ENCODE results near the gene DIPK1A. TPM values are rescaled to one million over a fixed set of nuclear protein-coding genes. Genes with fewer than 3 reads are reported as not detected.

Gene DIPK1A
- total and polyA plus RNA-seq, 10 donors = 5.4 to 15.7 (median 9.9) TPM

DNA sequence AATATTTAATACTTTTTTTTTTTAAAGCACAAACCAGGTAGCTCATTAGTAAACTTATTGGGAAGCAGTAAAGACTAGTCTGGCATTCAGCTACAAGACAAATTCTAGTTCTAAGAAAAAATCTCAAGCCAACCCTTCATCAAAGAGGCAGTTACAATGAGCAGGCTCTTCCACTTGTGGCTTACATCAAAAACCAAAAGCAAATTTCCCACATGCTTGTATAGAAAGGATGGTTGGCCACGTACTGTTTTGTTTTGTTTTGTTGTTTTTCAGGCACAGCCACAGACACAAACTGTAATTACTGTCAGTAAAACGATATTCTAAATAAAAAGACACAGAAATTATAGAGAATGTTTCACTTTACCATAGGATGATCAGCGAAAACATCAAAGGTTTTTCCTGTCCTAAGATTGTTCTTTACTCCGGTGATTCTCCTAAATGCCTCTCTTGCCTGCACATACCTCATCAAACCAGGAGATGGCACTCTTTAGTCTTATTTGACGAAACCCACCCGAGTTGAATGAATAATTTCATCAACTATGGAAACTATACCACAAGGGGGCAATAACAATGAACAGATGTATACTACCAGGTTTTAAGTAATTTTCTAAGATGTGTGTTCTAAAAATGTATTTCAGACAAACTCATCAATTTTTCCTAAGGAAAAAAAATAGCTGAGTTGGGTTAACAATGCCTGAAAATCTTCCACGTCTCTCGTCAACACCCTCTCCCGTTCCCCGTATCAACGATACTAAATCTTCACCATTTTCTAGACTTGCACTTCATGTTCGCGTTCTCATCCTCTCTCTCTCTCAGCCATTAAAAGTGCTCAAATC is 102.5 kb downstream of the DIPK1A start:
- H3K27ac ChIP-seq = peak overlapping the region in 3 of 8 donors; percentile 1 to 31 (median 2)
- WGBS, 5 donors = 36 to 43% (median 38%) methylated on average over 13 of the region's 13 CpGs
- peaks cover 0 to 22% (median 9%) of the 10 kb centered on the region in 6 donors for H3K4me1 ChIP-seq
- no peaks in the 10 kb centered on the region for H3K36me3 ChIP-seq
- no peak for DNase-seq
- peaks cover 0 to 4% (median 0%) of the 10 kb centered on the region in 8 donors for H3K9me3 ChIP-seq
- H3K4me3 ChIP-seq = peak overlapping the region in 1 of 8 donors; percentile 30
- no peaks in the 10 kb centered on the region for H3K27me3 ChIP-seq (replicated peaks in 1 of 7)
- intact Hi-C loops (cut with DNase I; ENCODE audit: low total_unique reads) = loop anchor here (2.0 kb wide), 1 partner anchor 136 kb away; no protein-coding TSS in a partner anchor
- TF ChIP-seq POLR2A (IDR thresholded peaks at IDR 0.05) (no peak), POLR2AphosphoS5 (IDR thresholded peaks at IDR 0.05) (no peak)
- TF ChIP-seq, protein P1, sequence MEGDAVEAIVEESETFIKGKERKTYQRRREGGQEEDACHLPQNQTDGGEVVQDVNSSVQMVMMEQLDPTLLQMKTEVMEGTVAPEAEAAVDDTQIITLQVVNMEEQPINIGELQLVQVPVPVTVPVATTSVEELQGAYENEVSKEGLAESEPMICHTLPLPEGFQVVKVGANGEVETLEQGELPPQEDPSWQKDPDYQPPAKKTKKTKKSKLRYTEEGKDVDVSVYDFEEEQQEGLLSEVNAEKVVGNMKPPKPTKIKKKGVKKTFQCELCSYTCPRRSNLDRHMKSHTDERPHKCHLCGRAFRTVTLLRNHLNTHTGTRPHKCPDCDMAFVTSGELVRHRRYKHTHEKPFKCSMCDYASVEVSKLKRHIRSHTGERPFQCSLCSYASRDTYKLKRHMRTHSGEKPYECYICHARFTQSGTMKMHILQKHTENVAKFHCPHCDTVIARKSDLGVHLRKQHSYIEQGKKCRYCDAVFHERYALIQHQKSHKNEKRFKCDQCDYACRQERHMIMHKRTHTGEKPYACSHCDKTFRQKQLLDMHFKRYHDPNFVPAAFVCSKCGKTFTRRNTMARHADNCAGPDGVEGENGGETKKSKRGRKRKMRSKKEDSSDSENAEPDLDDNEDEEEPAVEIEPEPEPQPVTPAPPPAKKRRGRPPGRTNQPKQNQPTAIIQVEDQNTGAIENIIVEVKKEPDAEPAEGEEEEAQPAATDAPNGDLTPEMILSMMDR (IDR thresholded peaks at IDR 0.05 in 8 of 11, conservative IDR thresholded peaks at IDR 0.05 in 3 of 11) = peak; percentile 89 to 99 (median 96)

DNA sequence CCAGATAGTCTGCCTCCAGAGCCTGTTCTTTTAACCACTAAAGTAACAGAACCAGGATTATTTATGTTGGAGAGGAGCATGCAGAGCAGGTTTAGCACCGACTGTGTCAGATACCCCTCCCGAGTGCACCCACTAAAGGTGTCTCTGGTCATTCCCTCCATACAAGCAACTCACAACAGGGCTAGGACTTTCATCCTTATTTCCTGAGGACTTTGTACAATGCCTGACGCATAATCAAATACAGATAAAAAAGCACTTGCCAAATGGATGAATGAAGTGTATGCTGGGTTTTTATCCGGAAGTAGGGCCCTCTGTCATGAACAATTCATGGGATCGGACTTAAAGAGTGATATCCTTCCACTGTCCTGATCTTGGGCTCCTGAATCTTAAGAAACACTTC is 103.4 kb downstream of the DIPK1A start:
- intact Hi-C loops (cut with DNase I; ENCODE audit: low total_unique reads) = loop anchor here (2.0 kb wide), 1 partner anchor 137 kb away; no protein-coding TSS in a partner anchor
- Histone ChIP-seq H3K4me1 (peaks cover 0 to 31% (median 14%) of the 10 kb centered on the region in 6 donors), H3K4me3 (no peak overlapping the region), H3K27me3 (replicated peaks in 1 of 7) (no peaks in the 10 kb centered on the region), H3K9me3 (peaks cover 0 to 4% (median 0%) of the 10 kb centered on the region in 8 donors), H3K36me3 (no peaks in the 10 kb centered on the region), H3K27ac (no peak overlapping the region)
- WGBS, 5 donors = 81 to 89% (median 85%) methylated on average over 5 of the region's 5 CpGs
- TF ChIP-seq POLR2A (IDR thresholded peaks at IDR 0.05) (no peak), POLR2AphosphoS5 (IDR thresholded peaks at IDR 0.05) (no peak)
- TF ChIP-seq, protein P1 (IDR thresholded peaks at IDR 0.05 in 8 of 11, conservative IDR thresholded peaks at IDR 0.05 in 3 of 11) = no peak
- no peak for DNase-seq

DNA sequence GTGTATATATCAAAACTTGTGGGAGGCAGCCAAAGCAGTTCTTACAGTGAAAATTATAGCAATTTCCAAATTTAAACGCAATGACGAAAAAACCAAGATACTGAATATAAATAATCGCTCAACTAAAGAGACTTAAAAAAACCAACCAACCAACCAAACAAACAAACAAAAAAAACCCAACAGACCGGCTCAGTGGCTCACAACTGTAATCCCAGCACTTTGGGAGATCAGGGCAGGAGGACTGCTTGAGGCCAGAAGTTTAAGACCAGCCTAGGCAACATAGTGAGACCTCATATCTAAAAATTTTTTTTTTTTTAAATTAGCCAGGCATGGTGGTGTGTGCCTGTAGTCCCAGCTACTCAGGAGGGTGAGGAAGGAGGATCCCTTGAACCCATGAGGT is 106.0 kb downstream of the DIPK1A start:
- WGBS, 5 donors = 85 to 99% (median 96%) methylated on average over 4 of the region's 4 CpGs
- intact Hi-C loops (cut with DNase I; ENCODE audit: low total_unique reads) = no loop called here
- DNase-seq = no peak
- Histone ChIP-seq H3K27ac (no peak overlapping the region), H3K4me1 (peaks cover 0 to 44% (median 19%) of the 10 kb centered on the region in 6 donors), H3K36me3 (peaks cover 0 to 6% (median 1%) of the 10 kb centered on the region in 6 donors), H3K27me3 (replicated peaks in 1 of 7) (no peaks in the 10 kb centered on the region), H3K4me3 (no peak overlapping the region), H3K9me3 (peaks cover 0 to 4% (median 0%) of the 10 kb centered on the region in 8 donors)
- TF ChIP-seq, protein P1 (IDR thresholded peaks at IDR 0.05 in 8 of 11, conservative IDR thresholded peaks at IDR 0.05 in 3 of 11) = no peak
- TF ChIP-seq POLR2A (IDR thresholded peaks at IDR 0.05) (no peak), POLR2AphosphoS5 (IDR thresholded peaks at IDR 0.05) (no peak)

DNA sequence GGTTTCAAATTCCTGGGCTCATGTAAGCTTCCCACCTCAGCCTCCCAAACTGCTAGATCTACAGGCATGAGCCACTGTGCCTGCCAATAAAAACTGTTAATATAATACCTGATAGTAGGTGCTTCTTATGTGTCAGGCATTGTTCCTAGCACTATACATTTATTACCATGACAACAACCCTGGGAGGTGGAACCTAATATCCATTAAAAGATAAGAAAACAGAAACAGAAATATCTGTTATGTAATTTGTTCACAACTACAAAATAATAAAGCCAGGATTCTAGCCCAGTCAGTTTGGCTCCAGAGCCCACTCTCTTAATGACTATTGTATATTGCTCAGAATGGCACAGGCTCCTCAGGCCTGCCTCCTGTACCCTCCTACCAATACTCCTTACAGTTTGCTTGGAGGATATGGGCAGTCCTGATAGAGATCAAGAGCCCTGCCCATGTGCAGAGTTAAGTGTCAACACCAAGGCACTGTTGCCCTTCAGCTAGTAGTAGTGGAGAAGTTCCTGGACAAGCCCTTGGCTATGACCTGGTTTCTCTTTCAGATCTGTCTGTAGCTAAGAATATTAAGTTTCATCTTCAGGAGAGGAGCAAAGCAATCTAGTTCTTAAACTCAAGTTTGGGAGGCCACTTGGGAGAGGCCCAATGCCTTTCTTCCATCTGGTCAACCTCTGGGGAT is 107.0 kb downstream of the DIPK1A start:
- TF ChIP-seq, protein P1 (IDR thresholded peaks at IDR 0.05 in 8 of 11, conservative IDR thresholded peaks at IDR 0.05 in 3 of 11) = no peak
- no peak for TF ChIP-seq POLR2A (IDR thresholded peaks at IDR 0.05)
- no peak for TF ChIP-seq POLR2AphosphoS5 (IDR thresholded peaks at IDR 0.05)
- Histone ChIP-seq H3K4me1 (peaks cover 0 to 40% (median 17%) of the 10 kb centered on the region in 6 donors), H3K9me3 (peaks cover 0 to 4% (median 0%) of the 10 kb centered on the region in 8 donors), H3K4me3 (no peak overlapping the region), H3K36me3 (peaks cover 0 to 16% (median 6%) of the 10 kb centered on the region in 6 donors), H3K27me3 (replicated peaks in 1 of 7) (no peaks in the 10 kb centered on the region), H3K27ac (no peak overlapping the region)
- intact Hi-C loops (cut with DNase I; ENCODE audit: low total_unique reads) = no loop called here
- DNase-seq = no peak

Measured in spleen (tissue), 11 donors.